ENCODE data around the gene OR6M1. TPM values are rescaled to one million over a fixed set of nuclear protein-coding genes. Genes with fewer than 3 reads are reported as not detected.

The OR6M1 gene
- total RNA-seq, 1 donor from 2014 or later, result not detected

- no peak for FAIRE-seq
- Histone ChIP-seq H2AFZ (ENCODE audit: low read depth, low read length) (no peak overlapping the region), H3K4me1 (ENCODE audit: insufficient read depth, low read length) (no peaks in the 10 kb centered on the region), H3K4me2 (ENCODE audit: low read length) (no peak overlapping the region), H3K79me2 (ENCODE audit: insufficient read depth, low read length) (no peaks in the 10 kb centered on the region), H3K9ac (ENCODE audit: low read length) (no peak overlapping the region), H3K4me3 (ENCODE audit: insufficient read depth, low read depth, low read length) (no peak overlapping the region), H3K36me3 (ENCODE audit: insufficient read depth, low read length) (no peaks in the 10 kb centered on the region), H3K9me3 (ENCODE audit: insufficient read depth, low read depth, low read length) (no peaks in the 10 kb centered on the region), H3K27me3 (ENCODE audit: insufficient read depth, low read length) (no peaks in the 10 kb centered on the region), H4K20me1 (ENCODE audit: insufficient read depth, low read length) (no peaks in the 10 kb centered on the region), H3K27ac (ENCODE audit: low read depth, low read length) (no peak overlapping the region)
- Mint-ChIP-seq H3K27ac (ENCODE audit: unreplicated experiment) (no peak overlapping the region), H3K4me3 (ENCODE audit: unreplicated experiment) (no peak overlapping the region), H3K36me3 (ENCODE audit: low read depth, unreplicated experiment) (no peaks in the 10 kb centered on the region), H3K27me3 (ENCODE audit: low read depth, unreplicated experiment) (peaks cover 4% of the 10 kb centered on the region), H3K9me3 (ENCODE audit: unreplicated experiment) (no peaks in the 10 kb centered on the region), H3K4me1 (ENCODE audit: low read depth, unreplicated experiment) (no peaks in the 10 kb centered on the region)
- no peak for DNase-seq (ENCODE audit: low read depth)
- no peak for TF ChIP-seq EZH2 (IDR thresholded peaks at IDR 0.05; ENCODE audit: insufficient read depth, low read length)
- no peak for TF ChIP-seq CTCF (IDR thresholded peaks at IDR 0.05; ENCODE audit: insufficient read depth, low read depth, low read length)
These were observed 23.6 kb upstream of the OR6M1 start for GRCh38 chr11:123829745-123830144.

DNA sequence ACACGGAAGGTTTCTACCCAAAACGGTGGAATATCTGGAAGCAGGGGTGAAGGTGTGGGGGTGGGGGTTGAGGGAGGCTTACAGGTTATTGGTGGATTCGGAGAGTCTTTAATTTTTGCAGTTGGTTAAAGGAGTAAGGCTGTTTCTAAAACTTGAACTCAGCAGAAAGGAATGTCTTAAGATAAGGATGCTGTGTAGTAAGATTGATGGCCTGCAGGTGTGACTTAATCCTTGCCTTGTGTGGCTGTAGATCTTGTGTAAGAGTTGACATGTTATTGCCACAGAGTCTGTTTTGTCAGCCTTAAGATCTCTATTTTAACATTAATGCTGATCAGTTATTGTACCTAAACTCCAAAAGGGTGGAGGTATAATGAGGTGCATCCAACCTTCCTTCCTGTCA, 16.4 kb upstream of the OR6M1 start:
- no peaks in the 10 kb centered on the region for H4K20me1 ChIP-seq (ENCODE audit: insufficient read depth, low read length)
- no peak overlapping the region for H3K4me3 ChIP-seq (ENCODE audit: insufficient read depth, low read depth, low read length)
- no peak overlapping the region for H3K4me2 ChIP-seq (ENCODE audit: low read length)
- H3K27ac Mint-ChIP-seq (ENCODE audit: unreplicated experiment), result no peak overlapping the region
- no peaks in the 10 kb centered on the region for H3K9me3 ChIP-seq (ENCODE audit: insufficient read depth, low read depth, low read length)
- H3K4me1 ChIP-seq (ENCODE audit: insufficient read depth, low read length), result no peaks in the 10 kb centered on the region
- no peaks in the 10 kb centered on the region for H3K27me3 ChIP-seq (ENCODE audit: insufficient read depth, low read length)
- FAIRE-seq, result no peak
- H3K36me3 ChIP-seq (ENCODE audit: insufficient read depth, low read length), result no peaks in the 10 kb centered on the region
- H3K27ac ChIP-seq (ENCODE audit: low read depth, low read length), result no peak overlapping the region
- no peaks in the 10 kb centered on the region for H3K9me3 Mint-ChIP-seq (ENCODE audit: unreplicated experiment)
- peaks cover 4% of the 10 kb centered on the region for H3K27me3 Mint-ChIP-seq (ENCODE audit: low read depth, unreplicated experiment)
- H2AFZ ChIP-seq (ENCODE audit: low read depth, low read length), result no peak overlapping the region
- TF ChIP-seq EZH2 (IDR thresholded peaks at IDR 0.05; ENCODE audit: insufficient read depth, low read length) (no peak), CTCF (IDR thresholded peaks at IDR 0.05; ENCODE audit: insufficient read depth, low read depth, low read length) (no peak)
- H3K9ac ChIP-seq (ENCODE audit: low read length), result no peak overlapping the region
- peak; percentile 18 for DNase-seq (ENCODE audit: low read depth)
- no peaks in the 10 kb centered on the region for H3K36me3 Mint-ChIP-seq (ENCODE audit: low read depth, unreplicated experiment)
- H3K79me2 ChIP-seq (ENCODE audit: insufficient read depth, low read length), result no peaks in the 10 kb centered on the region
- H3K4me1 Mint-ChIP-seq (ENCODE audit: low read depth, unreplicated experiment), result no peaks in the 10 kb centered on the region
- H3K4me3 Mint-ChIP-seq (ENCODE audit: unreplicated experiment), result no peak overlapping the region

DNA sequence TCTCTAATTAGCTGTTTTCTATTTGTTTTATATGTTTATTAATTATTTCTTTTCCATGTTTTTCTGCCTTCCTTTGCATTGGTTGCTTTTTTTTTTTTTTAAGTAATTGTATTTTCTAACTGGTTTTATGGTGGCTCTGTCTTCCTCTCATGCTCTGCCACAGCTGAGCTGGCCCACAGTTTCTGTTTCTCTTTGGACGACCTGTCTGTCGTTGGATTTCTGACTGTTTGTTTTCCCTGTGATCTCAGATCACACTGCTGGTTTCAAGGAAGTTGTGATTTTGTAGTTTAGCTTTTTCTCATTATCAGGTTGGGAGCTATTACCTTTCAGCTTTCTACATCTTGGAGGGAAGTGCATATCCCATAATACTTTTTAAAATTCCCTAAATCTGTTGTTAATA, 15.9 kb upstream of the OR6M1 start:
- TF ChIP-seq CTCF (IDR thresholded peaks at IDR 0.05; ENCODE audit: insufficient read depth, low read depth, low read length), result no peak
- no peak for TF ChIP-seq EZH2 (IDR thresholded peaks at IDR 0.05; ENCODE audit: insufficient read depth, low read length)
- H3K4me1 ChIP-seq (ENCODE audit: insufficient read depth, low read length), result no peaks in the 10 kb centered on the region
- Mint-ChIP-seq H3K27ac (ENCODE audit: unreplicated experiment) (no peak overlapping the region), H3K36me3 (ENCODE audit: low read depth, unreplicated experiment) (no peaks in the 10 kb centered on the region), H3K4me1 (ENCODE audit: low read depth, unreplicated experiment) (no peaks in the 10 kb centered on the region), H3K27me3 (ENCODE audit: low read depth, unreplicated experiment) (no peaks in the 10 kb centered on the region), H3K9me3 (ENCODE audit: unreplicated experiment) (no peaks in the 10 kb centered on the region), H3K4me3 (ENCODE audit: unreplicated experiment) (no peak overlapping the region)
- no peak for FAIRE-seq
- no peak for DNase-seq (ENCODE audit: low read depth)
- no peaks in the 10 kb centered on the region for H3K9me3 ChIP-seq (ENCODE audit: insufficient read depth, low read depth, low read length)
- no peak overlapping the region for H3K4me3 ChIP-seq (ENCODE audit: insufficient read depth, low read depth, low read length)
- H2AFZ ChIP-seq (ENCODE audit: low read depth, low read length), result no peak overlapping the region
- H3K36me3 ChIP-seq (ENCODE audit: insufficient read depth, low read length), result no peaks in the 10 kb centered on the region
- H4K20me1 ChIP-seq (ENCODE audit: insufficient read depth, low read length), result no peaks in the 10 kb centered on the region
- H3K9ac ChIP-seq (ENCODE audit: low read length), result no peak overlapping the region
- no peak overlapping the region for H3K27ac ChIP-seq (ENCODE audit: low read depth, low read length)
- no peaks in the 10 kb centered on the region for H3K79me2 ChIP-seq (ENCODE audit: insufficient read depth, low read length)
- no peak overlapping the region for H3K4me2 ChIP-seq (ENCODE audit: low read length)
- no peaks in the 10 kb centered on the region for H3K27me3 ChIP-seq (ENCODE audit: insufficient read depth, low read length)

All from astrocyte (in vitro differentiated cells and primary cell).